Measurements from ENCODE around the gene PLA2G3.

- no peak for TF ChIP-seq ZBTB7A (IDR thresholded peaks at IDR 0.05; ENCODE audit: low read depth)
- no peak for TF ChIP-seq TEAD4 (IDR thresholded peaks at IDR 0.05)
- no peak for TF ChIP-seq EGR1 (IDR thresholded peaks at IDR 0.05)
Measured at GRCh38 chr22:31178859-31179258, 38.6 kb upstream of the PLA2G3 start.
